DND-41 (cell line): ENCODE measurements around the gene ARL5A.

Experiments
- CTCF ChIP-seq: IDR thresholded peaks from 2 replicates; pipeline ENCODE4 v1.5.1; 2012; ENCODE audit warnings: borderline replicate concordance, low read length, moderate library complexity, mild to moderate bottlenecking; ENCODE audit not compliant: poor library complexity, severe bottlenecking; ENCODE audit errors: extremely low read depth
- EZH2 ChIP-seq: IDR thresholded peaks from 3 replicates; pipeline ENCODE4 v1.6.1; 2012; ENCODE audit warnings: borderline replicate concordance, low read depth, mild to moderate bottlenecking, moderate library complexity, low read length, inconsistent platforms; ENCODE audit not compliant: severe bottlenecking

GRCh38 chr2:151756820-151757219, 71.4 kb downstream of the ARL5A start:
- TF ChIP-seq CTCF, result no peak
- TF ChIP-seq EZH2, result no peak
